Measurements from ENCODE around the gene KCTD15.

DNA sequence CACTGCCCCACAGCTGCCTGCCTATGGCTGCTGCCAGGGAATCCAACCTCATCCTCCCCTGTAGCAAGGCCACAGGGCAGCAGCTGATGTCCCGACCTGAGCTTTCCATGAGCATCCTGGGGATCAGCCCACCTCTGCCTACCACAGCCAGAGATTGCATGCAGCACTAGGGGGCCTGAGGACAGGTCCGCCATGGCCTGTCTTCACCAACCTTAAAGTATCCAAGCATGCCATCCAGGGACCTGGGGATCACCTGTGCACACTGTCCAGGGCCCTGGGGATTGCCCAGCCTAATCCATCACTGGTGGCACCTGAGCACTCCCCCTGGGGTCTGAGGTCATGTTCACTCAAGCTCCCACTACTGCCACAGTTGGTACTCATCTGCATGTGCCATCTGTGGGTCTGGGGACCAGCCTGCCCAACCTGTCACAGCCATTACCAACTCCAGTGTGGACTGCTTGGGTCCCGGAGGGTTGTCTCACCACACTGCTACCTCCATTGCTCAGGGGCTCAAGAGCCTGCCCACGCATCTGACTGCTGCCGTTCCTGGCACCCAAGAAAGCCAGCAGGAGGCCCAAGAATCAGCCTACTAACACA lies 53.0 kb downstream of the KCTD15 start:
- TF ChIP-seq, protein P1, sequence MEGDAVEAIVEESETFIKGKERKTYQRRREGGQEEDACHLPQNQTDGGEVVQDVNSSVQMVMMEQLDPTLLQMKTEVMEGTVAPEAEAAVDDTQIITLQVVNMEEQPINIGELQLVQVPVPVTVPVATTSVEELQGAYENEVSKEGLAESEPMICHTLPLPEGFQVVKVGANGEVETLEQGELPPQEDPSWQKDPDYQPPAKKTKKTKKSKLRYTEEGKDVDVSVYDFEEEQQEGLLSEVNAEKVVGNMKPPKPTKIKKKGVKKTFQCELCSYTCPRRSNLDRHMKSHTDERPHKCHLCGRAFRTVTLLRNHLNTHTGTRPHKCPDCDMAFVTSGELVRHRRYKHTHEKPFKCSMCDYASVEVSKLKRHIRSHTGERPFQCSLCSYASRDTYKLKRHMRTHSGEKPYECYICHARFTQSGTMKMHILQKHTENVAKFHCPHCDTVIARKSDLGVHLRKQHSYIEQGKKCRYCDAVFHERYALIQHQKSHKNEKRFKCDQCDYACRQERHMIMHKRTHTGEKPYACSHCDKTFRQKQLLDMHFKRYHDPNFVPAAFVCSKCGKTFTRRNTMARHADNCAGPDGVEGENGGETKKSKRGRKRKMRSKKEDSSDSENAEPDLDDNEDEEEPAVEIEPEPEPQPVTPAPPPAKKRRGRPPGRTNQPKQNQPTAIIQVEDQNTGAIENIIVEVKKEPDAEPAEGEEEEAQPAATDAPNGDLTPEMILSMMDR (conservative IDR thresholded peaks at IDR 0.05; ENCODE audit: low read depth, low read length) = no peak
- TF ChIP-seq EZH2 (IDR thresholded peaks at IDR 0.05; ENCODE audit: borderline replicate concordance, low read depth, low read length, poor library complexity, severe bottlenecking) = no peak
